HEK293 (cell line): Measurements from ENCODE around the gene GDF7.
A peak's percentile ranks its signal among the peaks of the same experiment; 100 is the strongest.

Experiments
- CTCF ChIA-PET: fragments of 350-600 bp; formaldehyde crosslinking; extraction: SDS; loops from one replicate; lab custom pipeline; 2021; ENCODE audit warnings: antibody characterized with exemption; lab: Yijun Ruan, JAX
- POLR2A ChIA-PET: fragments of 300-600 bp; formaldehyde crosslinking; extraction: SDS; loops from one replicate; lab custom pipeline; 2020; ENCODE audit warnings: antibody characterized with exemption, inconsistent platforms; lab: Yijun Ruan, JAX
- H3K27ac ChIP-seq: fragments of 200-500 bp; sonication (Bioruptor generic); 2 replicates; pipeline ENCODE4 v1.5.1; 2014; ENCODE audit warnings: low read depth, low read length, control low read depth, inconsistent platforms; ENCODE audit errors: extremely low read depth
- H3K36me3 ChIP-seq, 2 experiments: fragments of 200-500 bp in 1 of 2; sonication (Bioruptor generic) in 1 of 2; 1 replicate in 1 of 2; 2 replicates in 1 of 2; pipeline ENCODE4 v1.5.1; 2014 to 2017; ENCODE audit warnings: inconsistent platforms in 2 of 2, low read length in 2 of 2; ENCODE audit not compliant: control insufficient read depth in 2 of 2, insufficient read depth in 1 of 2
- H3K4me1 ChIP-seq: fragments of 200-500 bp; sonication (Bioruptor generic); 2 replicates; pipeline ENCODE4 v1.5.1; 2014; ENCODE audit warnings: mild to moderate bottlenecking, low read length, inconsistent platforms; ENCODE audit not compliant: control insufficient read depth, insufficient read depth
- H3K4me3 ChIP-seq: 2 replicates; pipeline ENCODE4 v1.5.1; 2011; ENCODE audit warnings: low read depth, mild to moderate bottlenecking, control low read depth, low read length, moderate library complexity
- H3K9me3 ChIP-seq: fragments of 200-500 bp; sonication (Bioruptor generic); 2 replicates; pipeline ENCODE4 v1.5.1; 2014; ENCODE audit warnings: low read depth, low read length, inconsistent platforms; ENCODE audit not compliant: control insufficient read depth, insufficient read depth
- BCL11A ChIP-seq: fragments of 450-650 bp; formaldehyde crosslinking; IDR thresholded peaks from 2 replicates; pipeline ENCODE4 v1.5.1; 2016; ENCODE audit warnings: low read depth, missing biosample characterization, missing genetic modification characterization
- IKZF3 ChIP-seq: fragments of 450-650 bp; IDR thresholded peaks from 2 replicates; pipeline ENCODE4 v1.5.0; 2018; ENCODE audit warnings: missing biosample characterization, mild to moderate bottlenecking, missing genetic modification characterization, moderate library complexity
- KLF8 ChIP-seq: fragments of 450-650 bp; formaldehyde crosslinking; IDR thresholded peaks from 2 replicates; pipeline ENCODE4 v1.5.1; 2016; ENCODE audit warnings: missing biosample characterization, missing genetic modification characterization
- ZBTB20 ChIP-seq: fragments of 450-650 bp; formaldehyde crosslinking; IDR thresholded peaks from 2 replicates; pipeline ENCODE4 v1.5.1; 2016; ENCODE audit warnings: missing biosample characterization, missing genetic modification characterization
- ZBTB48 ChIP-seq: fragments of 450-650 bp; formaldehyde crosslinking; IDR thresholded peaks from 2 replicates; pipeline ENCODE4 v1.5.1; 2016; ENCODE audit warnings: missing biosample characterization, missing genetic modification characterization
- ZBTB8A ChIP-seq: fragments of 450-650 bp; formaldehyde crosslinking; IDR thresholded peaks from 2 replicates; pipeline ENCODE4 v1.5.1; 2016; ENCODE audit warnings: missing biosample characterization, missing genetic modification characterization
- ZNF114 ChIP-seq: fragments of 450-650 bp; formaldehyde crosslinking; IDR thresholded peaks from 2 replicates; pipeline ENCODE4 v1.5.0; 2017; ENCODE audit warnings: missing biosample characterization, missing genetic modification characterization
- ZNF121 ChIP-seq: fragments of 450-650 bp; formaldehyde crosslinking; IDR thresholded peaks from 2 replicates; pipeline ENCODE4 v1.5.1; 2016; ENCODE audit warnings: missing biosample characterization, missing genetic modification characterization
- ZNF146 ChIP-seq: fragments of 450-650 bp; formaldehyde crosslinking; IDR thresholded peaks from 2 replicates; pipeline ENCODE4 v1.5.1; 2016; ENCODE audit warnings: missing biosample characterization, missing genetic modification characterization
- ZNF174 ChIP-seq: fragments of 450-650 bp; formaldehyde crosslinking; IDR thresholded peaks from 2 replicates; pipeline ENCODE4 v1.5.0; 2017; ENCODE audit warnings: missing biosample characterization, mild to moderate bottlenecking, missing genetic modification characterization
- ZNF24 ChIP-seq: fragments of 450-650 bp; formaldehyde crosslinking; IDR thresholded peaks from 2 replicates; pipeline ENCODE4 v1.5.1; 2016; ENCODE audit warnings: missing biosample characterization, missing genetic modification characterization
- ZNF302 ChIP-seq: fragments of 450-650 bp; formaldehyde crosslinking; IDR thresholded peaks from 2 replicates; pipeline ENCODE4 v1.5.1; 2016; ENCODE audit warnings: missing biosample characterization, missing genetic modification characterization, low read depth
- ZNF335 ChIP-seq: fragments of 450-650 bp; formaldehyde crosslinking; conservative IDR thresholded peaks from 2 replicates; pipeline ENCODE4 v1.5.1; 2016; ENCODE audit warnings: missing biosample characterization, missing genetic modification characterization
- ZNF350 ChIP-seq: fragments of 450-650 bp; formaldehyde crosslinking; IDR thresholded peaks from 2 replicates; pipeline ENCODE4 v1.5.0; 2017; ENCODE audit warnings: missing biosample characterization, mild to moderate bottlenecking, missing genetic modification characterization
- ZNF510 ChIP-seq: fragments of 450-650 bp; formaldehyde crosslinking; IDR thresholded peaks from 2 replicates; pipeline ENCODE4 v1.5.1; 2018; ENCODE audit warnings: mild to moderate bottlenecking, missing genetic modification characterization, missing biosample characterization; ENCODE audit not compliant: insufficient replicate concordance
- ZNF529 ChIP-seq: fragments of 450-650 bp; formaldehyde crosslinking; IDR thresholded peaks from 2 replicates; pipeline ENCODE4 v1.5.1; 2017; ENCODE audit warnings: missing genetic modification characterization, missing biosample characterization; ENCODE audit not compliant: insufficient replicate concordance
- ZNF548 ChIP-seq: fragments of 450-650 bp; formaldehyde crosslinking; IDR thresholded peaks from 2 replicates; pipeline ENCODE4 v1.5.1; 2016; ENCODE audit warnings: missing biosample characterization, missing genetic modification characterization
- ZNF561 ChIP-seq: fragments of 450-650 bp; IDR thresholded peaks from 2 replicates; pipeline ENCODE4 v1.5.1; 2018; ENCODE audit warnings: missing biosample characterization, missing genetic modification characterization, borderline replicate concordance
- ZNF76 ChIP-seq: fragments of 450-650 bp; formaldehyde crosslinking; IDR thresholded peaks from 2 replicates; pipeline ENCODE4; 2016; ENCODE audit warnings: low read depth, missing biosample characterization, missing genetic modification characterization, borderline replicate concordance
- ZSCAN23 ChIP-seq: fragments of 450-650 bp; formaldehyde crosslinking; IDR thresholded peaks from 2 replicates; pipeline ENCODE4 v1.5.1; 2016; ENCODE audit warnings: missing biosample characterization, missing genetic modification characterization
- TF ChIP-seq, protein P1 (sequence below): fragments of 450-650 bp; formaldehyde crosslinking; IDR thresholded peaks from 2 replicates; pipeline ENCODE4 v1.5.1; 2016; ENCODE audit warnings: missing biosample characterization, missing genetic modification characterization
- TF ChIP-seq, protein P2 (sequence below): fragments of 450-650 bp; formaldehyde crosslinking; IDR thresholded peaks from 2 replicates; pipeline ENCODE4 v1.5.1; 2016; ENCODE audit warnings: missing biosample characterization, missing genetic modification characterization
- TF ChIP-seq, protein P3 (sequence below): fragments of 450-650 bp; formaldehyde crosslinking; IDR thresholded peaks from 2 replicates; pipeline ENCODE4 v1.5.1; 2016; ENCODE audit warnings: missing biosample characterization, missing genetic modification characterization

The GDF7 gene

DNA sequence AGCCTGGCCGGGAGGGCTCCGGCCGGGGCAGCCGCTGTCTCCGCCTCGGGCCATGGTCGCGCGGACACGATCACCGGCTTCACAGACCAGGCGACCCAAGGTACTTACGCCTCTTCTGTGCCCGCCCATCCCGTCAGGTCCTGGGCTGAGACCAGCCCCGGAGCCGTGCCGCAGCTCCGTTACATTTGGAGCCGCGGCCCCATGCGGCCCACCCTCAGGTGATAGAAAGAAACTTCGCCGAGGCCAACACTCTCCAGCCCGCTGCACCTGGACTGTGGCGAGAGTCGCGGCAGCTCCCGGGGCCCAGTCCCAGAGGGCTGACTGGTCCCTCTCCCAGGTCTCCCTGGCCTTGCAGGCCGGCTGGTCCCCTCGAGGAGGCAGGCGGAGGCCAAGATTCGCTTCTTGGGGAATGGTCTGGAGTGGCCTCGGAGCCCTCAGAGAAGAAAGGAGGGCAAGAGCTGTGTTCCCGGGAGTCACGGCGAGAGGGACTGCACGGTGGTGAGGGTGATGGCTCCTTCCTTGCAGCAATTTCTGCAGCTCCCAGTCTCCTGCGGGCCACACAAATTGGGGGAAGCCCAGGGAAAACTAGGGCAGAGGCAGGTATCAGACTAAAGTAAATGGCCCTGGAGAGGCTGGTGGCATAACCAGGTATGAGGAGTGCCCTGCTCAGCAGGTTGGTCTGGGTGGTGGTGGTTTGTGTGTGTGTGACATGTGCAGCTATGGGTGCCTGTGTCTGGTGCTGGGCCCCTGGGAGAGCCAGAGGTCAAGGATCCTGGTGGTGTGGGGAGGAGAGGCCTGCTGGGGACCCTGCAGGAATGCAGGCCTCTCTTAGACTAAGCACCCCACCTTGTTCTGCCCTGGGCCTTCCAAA, 822 bp downstream of the GDF7 start (continued):
- TF ChIP-seq ZBTB20 (tag by site-specific recombination) = peak; percentile 75
- 0 out of 2 replicates have a peak, but pooled peaks have one; percentile 20 for TF ChIP-seq ZNF76 (tag by site-specific recombination)
- TF ChIP-seq ZBTB8A (tag by site-specific recombination) = peak; percentile 58
- peak; percentile 39 for TF ChIP-seq ZNF335
- TF ChIP-seq ZNF510 (tag by site-specific recombination) = no peak
- TF ChIP-seq, all 188 proteins: peak for 9

DNA sequence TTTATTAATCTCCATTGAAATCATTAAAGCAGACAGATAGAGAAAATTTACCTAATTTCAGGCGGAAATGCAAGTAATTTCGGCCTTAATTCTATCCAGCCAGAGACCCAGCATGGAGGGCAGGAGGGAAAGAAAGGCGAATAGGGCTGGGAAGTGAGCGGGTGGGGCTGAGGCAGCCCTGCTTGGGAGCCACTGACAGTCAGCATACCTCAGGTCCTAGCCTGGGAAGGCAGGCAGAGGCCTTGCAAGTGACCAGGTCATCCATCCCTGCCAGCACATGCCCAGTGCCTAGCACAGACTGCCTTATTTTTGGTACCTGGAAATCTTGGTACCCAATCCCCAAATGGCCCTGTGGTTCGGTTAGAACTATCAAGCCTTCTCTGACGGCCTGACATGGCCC, 1.5 kb downstream of the GDF7 start:
- ChIA-PET CTCF (interaction anchor here (0.5 to 1.5 kb wide), 4 partner anchors 8 to 264 kb away, joined by 3 to 9 read pairs (median 4); no protein-coding TSS in a partner anchor), POLR2A (no interaction called here)
- no peak overlapping the region for H3K4me3 ChIP-seq
- peaks cover 0 to 31% of the 10 kb centered on the region in 2 experiments; a peak in 1 of 3 replicates for H3K36me3 ChIP-seq
- no peaks in the 10 kb centered on the region for H3K4me1 ChIP-seq
- no peak overlapping the region for H3K27ac ChIP-seq
- no peak for TF ChIP-seq KLF8 (tag by site-specific recombination)
- no peak for TF ChIP-seq ZNF335
- no peak for TF ChIP-seq ZSCAN23 (tag by site-specific recombination)
- TF ChIP-seq ZNF121 (tag by site-specific recombination) = no peak
- TF ChIP-seq ZNF350 (tag by site-specific recombination) = no peak
- TF ChIP-seq, protein P1, sequence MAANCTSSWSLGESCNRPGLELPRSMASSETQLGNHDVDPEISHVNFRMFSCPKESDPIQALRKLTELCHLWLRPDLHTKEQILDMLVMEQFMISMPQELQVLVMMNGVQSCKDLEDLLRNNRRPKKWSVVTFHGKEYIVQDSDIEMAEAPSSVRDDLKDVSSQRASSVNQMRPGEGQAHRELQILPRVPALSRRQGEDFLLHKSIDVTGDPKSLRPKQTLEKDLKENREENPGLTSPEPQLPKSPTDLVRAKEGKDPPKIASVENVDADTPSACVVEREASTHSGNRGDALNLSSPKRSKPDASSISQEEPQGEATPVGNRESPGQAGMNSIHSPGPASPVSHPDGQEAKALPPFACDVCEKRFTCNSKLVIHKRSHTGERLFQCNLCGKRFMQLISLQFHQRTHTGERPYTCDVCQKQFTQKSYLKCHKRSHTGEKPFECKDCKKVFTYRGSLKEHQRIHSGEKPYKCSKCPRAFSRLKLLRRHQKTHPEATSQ (tag by site-specific recombination) = no peak
- no peaks in the 10 kb centered on the region for H3K9me3 ChIP-seq

DNA sequence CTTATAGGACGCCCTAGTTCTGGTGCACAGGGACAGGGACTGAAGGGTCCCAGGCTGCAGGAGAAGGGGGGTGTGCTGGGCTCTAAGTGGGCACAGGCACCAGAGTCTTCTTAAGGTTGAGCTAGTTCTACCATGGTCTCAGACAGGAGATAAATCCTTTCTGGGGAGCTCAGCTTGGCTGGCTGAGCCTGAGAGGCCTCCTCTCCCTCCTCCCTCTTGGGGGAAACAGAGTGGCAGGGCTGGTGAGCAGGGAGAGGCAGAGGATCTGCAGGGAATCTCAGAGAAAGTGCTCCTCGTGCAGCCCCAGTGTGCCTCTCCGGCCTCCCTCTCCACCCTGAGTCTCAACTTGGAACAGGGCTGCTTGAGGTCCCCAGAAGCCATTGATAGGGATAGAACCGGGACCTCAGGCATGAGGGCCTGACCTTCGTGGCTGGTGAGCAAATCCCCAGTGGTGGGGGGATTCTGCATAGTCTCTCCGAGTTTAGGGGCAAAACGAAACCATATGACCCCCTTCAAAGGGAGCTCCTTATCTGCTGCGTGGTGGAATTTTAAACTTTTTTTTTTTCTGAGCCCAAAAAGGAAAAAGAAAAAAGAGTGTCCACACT, 2.0 kb downstream of the GDF7 start:
- POLR2A ChIA-PET = no interaction called here
- Histone ChIP-seq H3K27ac (no peak overlapping the region), H3K36me3 (peaks cover 0 to 36% of the 10 kb centered on the region in 2 experiments; a peak in 1 of 3 replicates), H3K9me3 (no peaks in the 10 kb centered on the region), H3K4me1 (no peaks in the 10 kb centered on the region), H3K4me3 (no peak overlapping the region)
- CTCF ChIA-PET = interaction anchor here (0.5 to 0.6 kb wide), 2 partner anchors 15 to 330 kb away, joined by 3 to 5 read pairs; no protein-coding TSS in a partner anchor
- TF ChIP-seq ZBTB48 (no peak), ZNF561 (no peak), ZNF114 (tag by site-specific recombination) (no peak), IKZF3 (no peak), BCL11A (tag by site-specific recombination) (no peak), ZNF146 (tag by site-specific recombination) (no peak), ZNF548 (no peak), ZNF174 (no peak), ZNF529 (tag by site-specific recombination) (no peak), ZNF24 (tag by site-specific recombination) (no peak), ZNF302 (no peak)
- TF ChIP-seq, protein P2, sequence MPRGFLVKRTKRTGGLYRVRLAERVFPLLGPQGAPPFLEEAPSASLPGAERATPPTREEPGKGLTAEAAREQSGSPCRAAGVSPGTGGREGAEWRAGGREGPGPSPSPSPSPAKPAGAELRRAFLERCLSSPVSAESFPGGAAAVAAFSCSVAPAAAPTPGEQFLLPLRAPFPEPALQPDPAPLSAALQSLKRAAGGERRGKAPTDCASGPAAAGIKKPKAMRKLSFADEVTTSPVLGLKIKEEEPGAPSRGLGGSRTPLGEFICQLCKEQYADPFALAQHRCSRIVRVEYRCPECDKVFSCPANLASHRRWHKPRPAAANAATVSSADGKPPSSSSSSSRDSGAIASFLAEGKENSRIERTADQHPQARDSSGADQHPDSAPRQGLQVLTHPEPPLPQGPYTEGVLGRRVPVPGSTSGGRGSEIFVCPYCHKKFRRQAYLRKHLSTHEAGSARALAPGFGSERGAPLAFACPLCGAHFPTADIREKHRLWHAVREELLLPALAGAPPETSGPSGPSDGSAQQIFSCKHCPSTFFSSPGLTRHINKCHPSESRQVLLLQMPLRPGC (tag by site-specific recombination) = no peak
- TF ChIP-seq, protein P3, sequence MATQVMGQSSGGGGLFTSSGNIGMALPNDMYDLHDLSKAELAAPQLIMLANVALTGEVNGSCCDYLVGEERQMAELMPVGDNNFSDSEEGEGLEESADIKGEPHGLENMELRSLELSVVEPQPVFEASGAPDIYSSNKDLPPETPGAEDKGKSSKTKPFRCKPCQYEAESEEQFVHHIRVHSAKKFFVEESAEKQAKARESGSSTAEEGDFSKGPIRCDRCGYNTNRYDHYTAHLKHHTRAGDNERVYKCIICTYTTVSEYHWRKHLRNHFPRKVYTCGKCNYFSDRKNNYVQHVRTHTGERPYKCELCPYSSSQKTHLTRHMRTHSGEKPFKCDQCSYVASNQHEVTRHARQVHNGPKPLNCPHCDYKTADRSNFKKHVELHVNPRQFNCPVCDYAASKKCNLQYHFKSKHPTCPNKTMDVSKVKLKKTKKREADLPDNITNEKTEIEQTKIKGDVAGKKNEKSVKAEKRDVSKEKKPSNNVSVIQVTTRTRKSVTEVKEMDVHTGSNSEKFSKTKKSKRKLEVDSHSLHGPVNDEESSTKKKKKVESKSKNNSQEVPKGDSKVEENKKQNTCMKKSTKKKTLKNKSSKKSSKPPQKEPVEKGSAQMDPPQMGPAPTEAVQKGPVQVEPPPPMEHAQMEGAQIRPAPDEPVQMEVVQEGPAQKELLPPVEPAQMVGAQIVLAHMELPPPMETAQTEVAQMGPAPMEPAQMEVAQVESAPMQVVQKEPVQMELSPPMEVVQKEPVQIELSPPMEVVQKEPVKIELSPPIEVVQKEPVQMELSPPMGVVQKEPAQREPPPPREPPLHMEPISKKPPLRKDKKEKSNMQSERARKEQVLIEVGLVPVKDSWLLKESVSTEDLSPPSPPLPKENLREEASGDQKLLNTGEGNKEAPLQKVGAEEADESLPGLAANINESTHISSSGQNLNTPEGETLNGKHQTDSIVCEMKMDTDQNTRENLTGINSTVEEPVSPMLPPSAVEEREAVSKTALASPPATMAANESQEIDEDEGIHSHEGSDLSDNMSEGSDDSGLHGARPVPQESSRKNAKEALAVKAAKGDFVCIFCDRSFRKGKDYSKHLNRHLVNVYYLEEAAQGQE (tag by site-specific recombination) = no peak
